ENCODE data around the gene TRIM63.

Gene TRIM63

DNA sequence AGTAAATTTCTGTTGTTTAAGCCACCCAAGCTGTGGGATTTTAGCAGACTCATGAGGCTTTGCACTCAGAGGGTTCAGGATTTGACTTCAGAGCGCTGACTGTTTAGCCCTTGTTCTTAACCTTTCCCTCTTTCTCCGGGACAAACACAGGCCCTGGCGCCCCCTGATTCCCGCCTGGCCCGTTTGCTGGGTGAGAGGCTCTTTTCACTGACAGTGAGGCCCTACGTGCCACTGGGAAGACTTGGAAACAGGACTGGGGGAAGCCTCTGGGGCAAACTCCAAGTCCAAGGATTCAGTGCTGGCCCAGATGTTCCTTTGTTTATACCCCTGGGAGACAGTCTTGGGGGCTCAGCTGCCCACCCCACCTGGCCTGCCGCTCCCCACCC is 11.7 kb upstream of the TRIM63 start:
- TF ChIP-seq, protein P1, sequence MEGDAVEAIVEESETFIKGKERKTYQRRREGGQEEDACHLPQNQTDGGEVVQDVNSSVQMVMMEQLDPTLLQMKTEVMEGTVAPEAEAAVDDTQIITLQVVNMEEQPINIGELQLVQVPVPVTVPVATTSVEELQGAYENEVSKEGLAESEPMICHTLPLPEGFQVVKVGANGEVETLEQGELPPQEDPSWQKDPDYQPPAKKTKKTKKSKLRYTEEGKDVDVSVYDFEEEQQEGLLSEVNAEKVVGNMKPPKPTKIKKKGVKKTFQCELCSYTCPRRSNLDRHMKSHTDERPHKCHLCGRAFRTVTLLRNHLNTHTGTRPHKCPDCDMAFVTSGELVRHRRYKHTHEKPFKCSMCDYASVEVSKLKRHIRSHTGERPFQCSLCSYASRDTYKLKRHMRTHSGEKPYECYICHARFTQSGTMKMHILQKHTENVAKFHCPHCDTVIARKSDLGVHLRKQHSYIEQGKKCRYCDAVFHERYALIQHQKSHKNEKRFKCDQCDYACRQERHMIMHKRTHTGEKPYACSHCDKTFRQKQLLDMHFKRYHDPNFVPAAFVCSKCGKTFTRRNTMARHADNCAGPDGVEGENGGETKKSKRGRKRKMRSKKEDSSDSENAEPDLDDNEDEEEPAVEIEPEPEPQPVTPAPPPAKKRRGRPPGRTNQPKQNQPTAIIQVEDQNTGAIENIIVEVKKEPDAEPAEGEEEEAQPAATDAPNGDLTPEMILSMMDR (conservative IDR thresholded peaks at IDR 0.05; ENCODE audit: low read depth, low read length), result no peak

DNA sequence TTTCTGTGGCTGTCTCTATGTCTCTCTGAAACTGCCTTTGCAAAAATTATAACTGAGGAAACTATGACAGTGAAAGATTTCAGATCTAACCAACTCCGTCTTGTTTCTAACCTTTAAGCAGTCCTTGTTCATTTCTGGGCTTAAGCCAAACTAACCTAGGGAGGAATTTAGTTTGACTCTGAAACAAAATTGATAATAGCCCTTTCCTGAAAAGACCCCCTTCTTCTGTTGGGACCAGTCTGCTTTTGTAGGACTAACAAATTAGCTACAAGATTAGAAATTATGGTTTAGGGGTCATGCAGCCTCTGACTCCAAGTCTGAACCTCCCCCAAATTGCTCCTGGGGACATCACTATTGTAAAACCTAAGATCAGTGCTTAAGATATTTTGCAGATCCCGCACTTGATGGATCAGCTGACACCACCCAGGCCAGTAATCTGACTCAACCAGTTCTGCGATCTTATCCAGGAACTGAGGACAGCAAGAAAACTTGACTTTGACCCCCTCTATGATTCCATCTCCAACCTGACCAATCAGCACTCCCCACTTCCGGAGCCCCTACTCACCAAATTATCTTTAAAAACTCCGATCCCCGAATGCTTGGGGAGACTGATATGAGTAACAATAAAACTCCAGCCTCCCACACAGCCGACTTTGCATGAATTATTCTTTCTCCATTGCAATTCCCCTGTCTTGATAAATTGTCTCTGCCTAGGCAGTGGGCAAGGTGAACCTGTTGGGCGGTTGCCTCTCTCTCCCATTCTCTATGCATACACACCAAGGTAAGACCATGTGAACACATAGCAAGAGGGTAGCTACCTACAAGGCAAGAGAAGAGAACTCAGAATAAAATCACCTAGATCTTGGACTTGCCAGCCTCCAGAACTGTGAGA is 11.1 kb upstream of the TRIM63 start:
- TF ChIP-seq, protein P1 (conservative IDR thresholded peaks at IDR 0.05; ENCODE audit: low read depth, low read length), result no peak
- no peak overlapping the region for H3K4me3 ChIP-seq (ENCODE audit: low read depth, low read length)
- DNase-seq (ENCODE audit: low read depth), result no peak

More for the DNA sequence above, 11.7 kb upstream of the TRIM63 start:
- no peak for DNase-seq (ENCODE audit: low read depth)
- no peak overlapping the region for H3K4me3 ChIP-seq (ENCODE audit: low read depth, low read length)

DNA sequence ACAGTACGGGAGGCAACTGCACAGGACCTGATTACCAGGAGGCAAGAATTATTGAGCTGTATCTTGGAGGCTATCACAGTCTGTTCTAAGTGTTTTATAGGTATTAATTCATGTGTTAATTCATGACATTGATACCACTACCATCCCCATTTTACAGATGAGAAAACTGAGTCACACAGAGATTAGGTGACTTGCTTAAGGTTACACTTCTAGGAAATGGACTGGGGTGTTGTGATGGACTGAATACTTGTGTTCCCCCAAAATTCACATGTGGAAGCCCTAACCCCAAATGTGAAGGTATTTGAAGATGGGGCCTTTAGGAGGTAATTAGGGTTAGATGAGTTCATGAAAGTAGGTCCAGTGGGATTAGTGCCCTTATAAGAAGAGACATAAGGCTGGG is 10.1 kb upstream of the TRIM63 start:
- H3K4me3 ChIP-seq (ENCODE audit: low read depth, low read length), result no peak overlapping the region
- TF ChIP-seq, protein P1 (conservative IDR thresholded peaks at IDR 0.05; ENCODE audit: low read depth, low read length), result no peak
- DNase-seq (ENCODE audit: low read depth), result no peak

DNA sequence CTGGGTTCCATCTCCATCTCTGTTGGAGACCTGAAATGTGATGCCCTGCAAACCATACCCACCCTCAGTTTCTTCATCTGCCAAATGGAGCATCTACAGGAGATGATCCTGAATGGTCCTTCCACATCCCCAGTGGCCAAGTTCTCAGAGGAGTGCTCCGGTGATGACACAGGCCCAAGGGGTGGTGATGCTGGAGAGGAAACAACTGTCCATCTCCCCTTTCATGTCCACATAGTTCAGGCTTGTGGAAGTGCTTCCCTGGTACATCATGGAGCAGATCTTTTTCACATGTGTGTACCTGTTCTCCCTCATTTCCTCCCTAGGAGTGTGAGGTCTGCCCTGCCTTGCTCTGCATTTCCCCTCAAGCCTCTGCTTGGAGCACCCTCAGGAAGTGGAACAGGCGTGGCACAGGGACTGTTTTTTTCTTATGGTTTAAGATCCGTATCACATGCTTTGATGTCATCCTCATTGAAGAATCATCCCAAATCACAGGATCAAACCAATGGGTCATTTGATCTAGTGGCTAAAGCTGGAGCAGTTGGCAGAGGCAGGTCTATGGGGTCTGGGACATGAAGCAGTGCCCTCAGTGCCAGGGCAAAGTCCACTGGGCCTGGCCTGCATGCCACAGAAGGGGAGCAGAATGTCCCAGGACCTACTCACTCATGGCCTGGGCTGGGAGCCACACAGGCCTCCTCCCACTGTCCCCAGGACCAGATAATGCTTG is 8.2 kb upstream of the TRIM63 start:
- TF ChIP-seq, protein P1 (conservative IDR thresholded peaks at IDR 0.05; ENCODE audit: low read depth, low read length), result no peak
- DNase-seq (ENCODE audit: low read depth), result no peak
- no peak overlapping the region for H3K4me3 ChIP-seq (ENCODE audit: low read depth, low read length)

DNA sequence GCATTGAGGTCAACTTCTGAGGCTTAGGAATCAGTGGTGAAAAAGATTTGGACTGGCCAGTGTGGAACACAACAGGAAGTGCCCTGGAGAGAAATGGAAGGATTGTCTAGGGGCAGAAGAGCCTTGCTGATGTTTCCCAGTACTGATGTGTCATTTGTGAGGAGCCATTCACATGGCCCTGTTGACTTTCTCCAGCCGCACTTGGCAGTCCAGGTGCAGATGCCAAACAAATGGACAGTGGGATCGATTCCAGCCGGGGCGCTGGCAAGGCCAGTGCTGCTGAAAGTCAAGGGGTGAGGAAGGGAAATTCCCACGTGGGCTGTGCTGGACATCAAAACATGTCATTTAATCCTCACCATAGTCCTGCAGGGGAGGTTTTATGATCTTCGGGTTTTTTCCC is 4.9 kb upstream of the TRIM63 start:
- TF ChIP-seq, protein P1 (conservative IDR thresholded peaks at IDR 0.05; ENCODE audit: low read depth, low read length), result no peak
- DNase-seq (ENCODE audit: low read depth), result no peak
- H3K4me3 ChIP-seq (ENCODE audit: low read depth, low read length), result no peak overlapping the region

DNA sequence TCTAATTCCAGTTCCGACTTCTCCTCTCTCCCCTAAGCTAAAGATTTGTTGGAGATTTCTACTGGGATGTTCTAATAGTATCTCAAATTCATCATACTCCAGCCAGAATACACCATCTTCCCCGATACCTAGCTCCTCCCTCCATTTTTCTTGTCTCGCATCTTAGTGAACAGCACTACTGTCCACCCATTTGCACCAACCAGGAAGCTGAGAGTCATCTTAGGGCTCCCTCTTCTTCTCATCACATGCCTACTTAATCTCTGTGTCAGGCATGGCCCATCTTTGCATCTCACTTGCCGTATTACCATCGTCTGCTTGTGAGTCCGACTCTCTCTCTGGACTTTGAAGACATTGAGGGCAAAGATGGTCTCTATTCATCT is 3.5 kb upstream of the TRIM63 start:
- no peak overlapping the region for H3K4me3 ChIP-seq (ENCODE audit: low read depth, low read length)
- DNase-seq (ENCODE audit: low read depth), result no peak
- TF ChIP-seq, protein P1 (conservative IDR thresholded peaks at IDR 0.05; ENCODE audit: low read depth, low read length), result no peak

All from choroid plexus epithelial cell (primary cell).